GM12864 (cell line): Measurements from ENCODE around the gene NT5C2.

Experiments
- DNase-seq: peaks from one replicate; pipeline ENCODE4 v3.0.0-alpha.2; 2011; ENCODE audit warnings: low read depth
- H3K4me3 ChIP-seq: 2 replicates; pipeline ENCODE4 v1.5.1; 2011; ENCODE audit warnings: mild to moderate bottlenecking, low read depth, low read length, control low read depth
- CTCF ChIP-seq: IDR thresholded peaks from 2 replicates; pipeline ENCODE4 v1.5.1; 2011; ENCODE audit warnings: low read depth, mild to moderate bottlenecking, moderate library complexity, low read length, control low read depth, inconsistent platforms; ENCODE audit errors: missing control alignments

NT5C2 gene

GRCh38 chr10:103193107-103193819, at the start of gene NT5C2:
Gene NT5C2, minus strand, starts transcription at chr10:103193272. Its CDS starts 18,314 bp downstream, at chr10:103174958.
- TF ChIP-seq CTCF = no peak
- peak; percentile 21 for DNase-seq
- peak within 1 kb of the TSS; percentile 91 for H3K4me3 ChIP-seq

GRCh38 chr10:103241262-103242011, 48.4 kb upstream of the NT5C2 start:
- H3K4me3 ChIP-seq = no peak overlapping the region
- no peak for DNase-seq
- no peak for TF ChIP-seq CTCF

- DNase-seq = no peak
- TF ChIP-seq CTCF = no peak
- H3K4me3 ChIP-seq = no peak overlapping the region
Measured at GRCh38 chr10:103238506-103239252, 45.6 kb upstream of the NT5C2 start.

GRCh38 chr10:103235775-103236174, 42.7 kb upstream of the NT5C2 start:
- no peak for TF ChIP-seq CTCF

GRCh38 chr10:103232772-103233488, 39.9 kb upstream of the NT5C2 start:
- TF ChIP-seq CTCF = no peak
- H3K4me3 ChIP-seq = no peak overlapping the region
- DNase-seq = no peak

More at GRCh38 chr10:103235775-103236174, 42.7 kb upstream of the NT5C2 start:
- DNase-seq = no peak
- H3K4me3 ChIP-seq = no peak overlapping the region

GRCh38 chr10:103232131-103232673, 39.1 kb upstream of the NT5C2 start:
- DNase-seq = no peak
- H3K4me3 ChIP-seq = no peak overlapping the region
- TF ChIP-seq CTCF = no peak
